CD8-positive, alpha-beta memory T cell (primary cell): ENCODE measurements around the gene FTO. TPM values are rescaled to one million over a fixed set of nuclear protein-coding genes. Genes with fewer than 3 reads are reported as not detected.

ENCODE experiments used
- CTCF ChIA-PET: fragments of 350-600 bp; sonication (Branson Sonifier 250); formaldehyde crosslinking; loops from one replicate; lab custom pipeline; 2021; ENCODE audit warnings: antibody characterized with exemption; lab: Charles Lee
- POLR2A ChIA-PET: fragments of 350-600 bp; sonication (Branson Sonifier 250); formaldehyde crosslinking; loops from one replicate; lab custom pipeline; 2021; ENCODE audit warnings: antibody characterized with exemption; lab: Charles Lee
- DNase-seq, 5 donors: peaks; one replicate each; pipeline versions ENCODE4 v3.0.0 to v3.0.0-alpha.2; 2020 to 2022; ENCODE audit warnings: mixed read lengths in 1 of 5
- H3K27ac ChIP-seq: one replicate; pipeline ENCODE4 v1.7.0; 2013; ENCODE audit warnings: low read depth, mild to moderate bottlenecking, low read length, moderate library complexity
- H3K27me3 ChIP-seq: 2 replicates; pipeline ENCODE4 v1.7.0; 2013; ENCODE audit warnings: low read length, mild to moderate bottlenecking; ENCODE audit not compliant: insufficient read depth, poor library complexity, severe bottlenecking
- H3K36me3 ChIP-seq: 2 replicates; pipeline ENCODE4 v1.7.0; 2013; ENCODE audit warnings: mild to moderate bottlenecking, low read length, moderate library complexity; ENCODE audit not compliant: insufficient read depth
- H3K4me1 ChIP-seq: 2 replicates; pipeline ENCODE4 v1.7.0; 2013; ENCODE audit warnings: mild to moderate bottlenecking, low read length, moderate library complexity; ENCODE audit not compliant: insufficient read depth
- H3K4me3 ChIP-seq: 2 replicates; pipeline ENCODE4 v1.7.0; 2013; ENCODE audit warnings: mild to moderate bottlenecking, low read length
- H3K9me3 ChIP-seq: 2 replicates; pipeline ENCODE4 v1.7.0; 2013; ENCODE audit warnings: mild to moderate bottlenecking, low read length
- H3K27ac Mint-ChIP-seq, 8 donors: one replicate each; pipeline ENCODE4 v1.8.0; 2020 to 2021; ENCODE audit warnings: mixed read lengths in 8 of 8, mild to moderate bottlenecking in 6 of 8, inconsistent platforms in 3 of 8, moderate library complexity in 3 of 8
- H3K27me3 Mint-ChIP-seq, 2 donors: one replicate each; pipeline ENCODE4 v1.8.0; 2020 to 2021; ENCODE audit warnings: mixed read lengths in 2 of 2, mild to moderate bottlenecking in 1 of 2, moderate library complexity in 1 of 2
- H3K36me3 Mint-ChIP-seq, 3 donors: one replicate each; pipeline ENCODE4 v1.8.0; 2020 to 2021; ENCODE audit warnings: mixed read lengths in 3 of 3, inconsistent platforms in 1 of 3, mild to moderate bottlenecking in 1 of 3
- H3K4me1 Mint-ChIP-seq, 3 donors: one replicate each; pipeline ENCODE4 v1.8.0; 2020 to 2021; ENCODE audit warnings: mixed read lengths in 3 of 3, inconsistent platforms in 1 of 3, mild to moderate bottlenecking in 1 of 3
- H3K4me3 Mint-ChIP-seq, 7 donors: one replicate each; pipeline ENCODE4 v1.8.0; 2020 to 2021; ENCODE audit warnings: mixed read lengths in 7 of 7, mild to moderate bottlenecking in 6 of 7, moderate library complexity in 4 of 7, inconsistent platforms in 2 of 7
- H3K9me3 Mint-ChIP-seq, 5 donors: one replicate each; pipeline ENCODE4 v1.8.0; 2020 to 2022; ENCODE audit warnings: mixed read lengths in 5 of 5, mild to moderate bottlenecking in 3 of 5, moderate library complexity in 2 of 5, inconsistent platforms in 1 of 5
- polyA plus RNA-seq: library from polyadenylated mRNA; unstranded; fragments of 300-500 nt; fragmentation: Illumina TruSeq; gene quantifications from one replicate; pipeline ENCODE4 v1.2.3, GENCODE V29; 2021
- total RNA-seq, 2 experiments: library from RNA; stranded (reverse); gene quantifications; one replicate each; pipeline ENCODE4 v1.2.3, GENCODE V29; 2021

Gene FTO
- total and polyA plus RNA-seq, 3 experiments from 2014 or later: 54.5 to 77.8 (median 56.0) TPM

GRCh38 chr16:53891409-53892139 lies 187.6 kb downstream of the FTO start:
- H3K9me3 Mint-ChIP-seq: no peaks in the 10 kb centered on the region
- Histone ChIP-seq H3K36me3 (peaks cover 5% of the 10 kb centered on the region), H3K4me1 (no peaks in the 10 kb centered on the region), H3K27ac (no peak overlapping the region), H3K9me3 (no peaks in the 10 kb centered on the region), H3K27me3 (no peaks in the 10 kb centered on the region), H3K4me3 (no peak overlapping the region)
- H3K27ac Mint-ChIP-seq: peak overlapping the region in 1 of 8 donors; percentile 23
- POLR2A ChIA-PET: no interaction called here
- peaks cover 13 to 29% (median 18%) of the 10 kb centered on the region in 3 donors for H3K36me3 Mint-ChIP-seq
- CTCF ChIA-PET: no interaction called here
- peak overlapping the region in 1 of 7 donors; percentile 34 for H3K4me3 Mint-ChIP-seq
- H3K4me1 Mint-ChIP-seq: peaks cover 2 to 11% (median 4%) of the 10 kb centered on the region in 3 donors
- DNase-seq: no peak
- H3K27me3 Mint-ChIP-seq: no peaks in the 10 kb centered on the region

DNA sequence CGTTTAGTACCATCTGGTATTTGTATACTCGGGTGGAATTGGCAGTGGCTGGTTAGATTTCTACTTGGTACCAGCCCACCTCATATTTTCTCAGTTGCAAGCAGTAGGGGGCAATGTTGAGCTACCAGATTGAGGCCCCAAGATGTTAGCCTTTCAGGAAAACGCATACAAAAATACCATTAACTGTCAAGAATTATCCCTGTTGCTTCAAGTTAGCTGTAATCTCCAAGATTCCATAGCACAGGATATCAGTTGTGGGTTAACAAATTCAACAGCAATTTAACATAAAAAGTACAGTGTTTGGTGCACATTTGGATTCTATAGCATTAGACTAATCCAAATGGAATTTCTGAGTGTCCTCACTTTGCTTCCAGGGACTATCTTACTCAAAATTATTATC lies 188.2 kb downstream of the FTO start:
- Mint-ChIP-seq H3K9me3 (no peaks in the 10 kb centered on the region), H3K36me3 (peaks cover 7 to 23% (median 15%) of the 10 kb centered on the region in 3 donors), H3K4me3 (peak overlapping the region in 1 of 7 donors; percentile 34), H3K27ac (no peak overlapping the region), H3K4me1 (peaks cover 2 to 11% (median 4%) of the 10 kb centered on the region in 3 donors), H3K27me3 (no peaks in the 10 kb centered on the region)
- no peaks in the 10 kb centered on the region for H3K4me1 ChIP-seq
- peak; percentile 3 to 50 (median 18) for DNase-seq
- ChIA-PET POLR2A (no interaction called here), CTCF (interaction anchor here (0.7 kb wide), 1 partner anchor 21 kb away, joined by 3 read pairs; no protein-coding TSS in a partner anchor)
- H3K27me3 ChIP-seq: no peaks in the 10 kb centered on the region
- H3K36me3 ChIP-seq: peaks cover 5% of the 10 kb centered on the region
- H3K27ac ChIP-seq: no peak overlapping the region
- H3K4me3 ChIP-seq: no peak overlapping the region
- no peaks in the 10 kb centered on the region for H3K9me3 ChIP-seq

DNA sequence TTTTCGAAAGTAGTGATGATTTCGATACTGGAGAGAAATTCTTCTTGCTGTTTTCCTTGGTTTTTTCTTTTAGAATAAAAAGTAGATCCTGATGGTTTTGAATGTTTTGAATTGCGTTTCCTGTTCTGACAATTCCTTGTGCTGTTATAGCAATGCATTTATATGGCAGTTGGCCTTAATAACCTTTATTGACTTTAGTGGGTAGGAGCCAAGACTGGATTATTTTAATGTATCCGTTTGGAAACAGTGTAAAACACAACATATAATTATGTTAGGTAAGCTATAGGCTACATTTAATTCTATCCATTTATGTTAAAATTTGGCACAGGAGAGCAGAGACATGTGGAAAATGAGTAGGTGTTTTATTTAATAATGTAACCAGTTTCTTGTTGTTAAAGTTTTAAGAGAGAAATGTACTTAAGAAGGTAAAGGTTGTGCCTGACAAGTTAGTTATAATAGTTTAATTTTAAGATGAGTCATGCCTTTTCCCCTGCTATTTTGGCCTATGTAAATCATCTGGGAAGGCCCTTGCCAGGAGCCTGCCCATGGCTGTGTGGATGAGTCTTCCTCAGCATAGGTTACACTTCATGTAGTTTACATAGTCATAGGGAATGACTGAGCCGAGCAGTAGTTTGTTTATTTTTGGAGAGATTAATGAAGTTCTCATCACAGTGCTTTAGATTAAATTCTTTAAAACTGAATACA lies 189.9 kb downstream of the FTO start:
- Mint-ChIP-seq H3K27me3 (no peaks in the 10 kb centered on the region), H3K27ac (peak overlapping the region in 1 of 8 donors; percentile 54), H3K4me3 (no peak overlapping the region), H3K36me3 (peaks cover 5 to 15% (median 12%) of the 10 kb centered on the region in 3 donors), H3K9me3 (no peaks in the 10 kb centered on the region), H3K4me1 (peaks cover 2 to 11% (median 4%) of the 10 kb centered on the region in 3 donors)
- DNase-seq: no peak
- Histone ChIP-seq H3K9me3 (no peaks in the 10 kb centered on the region), H3K27ac (no peak overlapping the region), H3K36me3 (peaks cover under 1% of the 10 kb centered on the region), H3K4me3 (no peak overlapping the region), H3K27me3 (no peaks in the 10 kb centered on the region), H3K4me1 (no peaks in the 10 kb centered on the region)
- ChIA-PET CTCF (interaction anchor here (1.6 kb wide), 1 partner anchor 11 kb away, joined by 3 read pairs; no protein-coding TSS in a partner anchor), POLR2A (no interaction called here)

GRCh38 chr16:53894686-53895085 lies 190.7 kb downstream of the FTO start:
- H3K27ac Mint-ChIP-seq: no peak overlapping the region
- H3K27me3 ChIP-seq: no peaks in the 10 kb centered on the region
- no peak for DNase-seq
- no peak overlapping the region for H3K4me3 Mint-ChIP-seq
- H3K4me1 Mint-ChIP-seq: peaks cover 4 to 15% (median 4%) of the 10 kb centered on the region in 3 donors
- no peaks in the 10 kb centered on the region for H3K27me3 Mint-ChIP-seq
- ChIA-PET CTCF (interaction anchor here (1.6 kb wide), 1 partner anchor 10 kb away, joined by 3 read pairs; no protein-coding TSS in a partner anchor), POLR2A (no interaction called here)
- peaks cover 0 to 9% (median 9%) of the 10 kb centered on the region in 3 donors for H3K36me3 Mint-ChIP-seq
- no peaks in the 10 kb centered on the region for H3K9me3 ChIP-seq
- no peak overlapping the region for H3K27ac ChIP-seq
- no peaks in the 10 kb centered on the region for H3K36me3 ChIP-seq
- H3K4me3 ChIP-seq: no peak overlapping the region
- no peaks in the 10 kb centered on the region for H3K4me1 ChIP-seq
- no peaks in the 10 kb centered on the region for H3K9me3 Mint-ChIP-seq

- Histone ChIP-seq H3K4me3 (no peak overlapping the region), H3K27me3 (no peaks in the 10 kb centered on the region), H3K9me3 (no peaks in the 10 kb centered on the region), H3K27ac (no peak overlapping the region), H3K4me1 (no peaks in the 10 kb centered on the region), H3K36me3 (no peaks in the 10 kb centered on the region)
- CTCF ChIA-PET: no interaction called here
- H3K36me3 Mint-ChIP-seq: peaks cover 0 to 10% (median 9%) of the 10 kb centered on the region in 3 donors
- H3K4me3 Mint-ChIP-seq: no peak overlapping the region
- H3K9me3 Mint-ChIP-seq: no peaks in the 10 kb centered on the region
- no peak for DNase-seq
- peaks cover 4 to 20% (median 5%) of the 10 kb centered on the region in 3 donors for H3K4me1 Mint-ChIP-seq
- POLR2A ChIA-PET: no interaction called here
- no peaks in the 10 kb centered on the region for H3K27me3 Mint-ChIP-seq
- H3K27ac Mint-ChIP-seq: no peak overlapping the region
Measured at GRCh38 chr16:53895433-53895832, 191.5 kb downstream of the FTO start.

DNA sequence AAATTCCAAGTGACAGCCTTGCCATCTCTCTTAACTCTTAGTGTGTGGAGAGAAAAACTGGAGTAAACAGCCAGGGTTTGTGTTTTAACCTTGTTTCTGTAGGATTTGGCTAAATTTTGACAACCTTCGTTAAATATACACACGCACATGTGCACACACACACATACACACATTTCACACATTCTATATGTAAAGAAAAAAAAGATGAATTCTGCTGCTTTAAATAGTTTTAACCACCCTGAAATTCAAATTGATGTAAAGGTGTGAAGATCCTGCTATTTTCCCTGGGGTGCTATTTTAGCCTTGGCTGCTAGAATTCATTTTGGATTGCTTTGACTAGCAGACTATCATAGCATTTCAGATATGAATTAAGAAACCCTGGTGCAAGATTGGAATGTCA lies 191.9 kb downstream of the FTO start:
- DNase-seq: no peak
- peaks cover 4 to 20% (median 5%) of the 10 kb centered on the region in 3 donors for H3K4me1 Mint-ChIP-seq
- H3K4me3 ChIP-seq: no peak overlapping the region
- H3K36me3 Mint-ChIP-seq: peaks cover 0 to 12% (median 9%) of the 10 kb centered on the region in 3 donors
- H3K27ac ChIP-seq: no peak overlapping the region
- CTCF ChIA-PET: no interaction called here
- no peaks in the 10 kb centered on the region for H3K27me3 Mint-ChIP-seq
- no peaks in the 10 kb centered on the region for H3K9me3 Mint-ChIP-seq
- H3K9me3 ChIP-seq: no peaks in the 10 kb centered on the region
- H3K4me1 ChIP-seq: no peaks in the 10 kb centered on the region
- no peaks in the 10 kb centered on the region for H3K36me3 ChIP-seq
- H3K27me3 ChIP-seq: no peaks in the 10 kb centered on the region
- POLR2A ChIA-PET: no interaction called here
- no peak overlapping the region for H3K4me3 Mint-ChIP-seq
- no peak overlapping the region for H3K27ac Mint-ChIP-seq

- Histone ChIP-seq H3K9me3 (no peaks in the 10 kb centered on the region), H3K4me1 (no peaks in the 10 kb centered on the region), H3K36me3 (no peaks in the 10 kb centered on the region), H3K27ac (no peak overlapping the region), H3K4me3 (no peak overlapping the region), H3K27me3 (no peaks in the 10 kb centered on the region)
- H3K4me3 Mint-ChIP-seq: peak overlapping the region in 1 of 7 donors; percentile 46
- H3K27ac Mint-ChIP-seq: peak overlapping the region in 1 of 8 donors; percentile 1
- no peaks in the 10 kb centered on the region for H3K27me3 Mint-ChIP-seq
- H3K4me1 Mint-ChIP-seq: peaks cover 4 to 19% (median 5%) of the 10 kb centered on the region in 3 donors
- ChIA-PET CTCF (no interaction called here), POLR2A (no interaction called here)
- peaks cover 0 to 12% (median 12%) of the 10 kb centered on the region in 3 donors for H3K36me3 Mint-ChIP-seq
- DNase-seq: no peak
- no peaks in the 10 kb centered on the region for H3K9me3 Mint-ChIP-seq
Measured at GRCh38 chr16:53896722-53897121, 192.8 kb downstream of the FTO start.

DNA sequence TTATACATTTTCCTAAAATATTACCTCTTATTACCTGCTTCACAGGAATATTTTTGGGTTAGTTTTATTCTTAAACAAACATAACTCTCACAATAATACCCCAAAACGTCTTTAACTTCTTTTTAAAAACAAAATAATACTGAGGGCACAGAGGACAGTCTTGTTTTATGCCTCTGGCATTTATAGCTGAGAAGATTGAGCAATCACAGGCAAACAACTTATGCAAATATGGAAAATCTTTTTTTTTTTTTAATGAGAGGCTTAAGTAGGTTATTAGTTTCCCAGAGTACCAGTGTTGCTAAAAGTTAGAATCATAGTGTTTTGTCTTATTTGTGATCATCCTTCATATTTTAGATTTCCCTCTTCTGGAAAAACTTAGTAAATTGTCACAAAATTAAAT lies 195.0 kb downstream of the FTO start:
- no peak overlapping the region for H3K4me3 ChIP-seq
- no peaks in the 10 kb centered on the region for H3K27me3 ChIP-seq
- Mint-ChIP-seq H3K36me3 (peaks cover 0 to 14% (median 10%) of the 10 kb centered on the region in 3 donors), H3K27ac (no peak overlapping the region), H3K4me1 (peaks cover 0 to 8% (median 3%) of the 10 kb centered on the region in 3 donors), H3K4me3 (no peak overlapping the region), H3K9me3 (no peaks in the 10 kb centered on the region), H3K27me3 (no peaks in the 10 kb centered on the region)
- no peaks in the 10 kb centered on the region for H3K9me3 ChIP-seq
- no peaks in the 10 kb centered on the region for H3K36me3 ChIP-seq
- H3K4me1 ChIP-seq: no peaks in the 10 kb centered on the region
- ChIA-PET POLR2A (no interaction called here), CTCF (no interaction called here)
- no peak for DNase-seq
- H3K27ac ChIP-seq: no peak overlapping the region
